Adrenal gland (tissue), 12 donors: ENCODE measurements around the gene GPR65. TPM values are rescaled to one million over a fixed set of nuclear protein-coding genes. Genes with fewer than 3 reads are reported as not detected.

Source experiments
- DNase-seq, 7 donors: peaks; one replicate each; pipeline ENCODE4 v3.0.0-alpha.2; 2019 to 2020
- H3K27ac ChIP-seq, 5 donors: fragments of 200-600 bp; sonication (generic) in 4 of 5; 1 replicate in 3 of 5; 2 replicates in 2 of 5; pipeline versions ENCODE4 v1.5.1 to v1.8.0; 2016 to 2020; ENCODE audit warnings: mild to moderate bottlenecking in 1 of 5
- H3K27me3 ChIP-seq: fragments of 200-600 bp; 2 replicates; pipeline ENCODE4 v1.8.0; 2021
- H3K36me3 ChIP-seq, 2 donors: fragments of 200-600 bp; replicated peaks in 1 of 2; 1 replicate in 1 of 2; 2 replicates in 1 of 2; pipeline versions ENCODE4 v1.5.1 to v1.8.0; 2018 to 2022
- H3K4me1 ChIP-seq, 2 donors: fragments of 200-600 bp; replicated peaks in 1 of 2; 1 replicate in 1 of 2; 2 replicates in 1 of 2; pipeline versions ENCODE4 v1.5.1 to v1.8.0; 2018 to 2021
- H3K4me3 ChIP-seq, 4 donors: fragments of 200-600 bp; sonication (generic) in 3 of 4; one replicate each; pipeline ENCODE4 v1.5.1; 2016 to 2018
- H3K9me3 ChIP-seq, 3 donors: fragments of 200-600 bp; sonication (generic) in 1 of 3; replicated peaks in 1 of 3; 1 replicate in 2 of 3; 2 replicates in 1 of 3; pipeline versions ENCODE4 v1.5.1 to v1.8.0; 2016 to 2021
- POLR2A ChIP-seq, 2 donors: fragments of 450-650 bp; IDR thresholded peaks; one replicate each; pipeline ENCODE4 v1.6.1; 2017; ENCODE audit warnings: antibody characterized with exemption in 2 of 2, mild to moderate bottlenecking in 2 of 2, moderate library complexity in 1 of 2
- WGBS, 4 donors: extraction: QIAGEN DNeasy Blood & Tissue Kit in 2 of 4; methylation state at CpG; one replicate each; pipeline versions ENCODE4 v1.1.5 to v1.1.7; 2013 to 2017; 5-methylcytosine and 5-hydroxymethylcytosine counted together
- intact Hi-C, 2 donors: fragments of 100-400 bp; cut with DNase I; formaldehyde crosslinking; loops; one replicate each; pipeline versions ENCODE4 v1.14.1 to v1.15.0; 2022 to 2023
- polyA plus RNA-seq, 3 donors: library from polyadenylated mRNA; stranded (reverse); fragments of 200-250 nt in 2 of 3; fragments of 350-450 nt in 1 of 3; fragmentation: Illumina TruSeq in 1 of 3; extraction: RNeasy Lipid Tissue Mini Kit (QIAGEN cat#74804) in 1 of 3; gene quantifications; one replicate each; pipeline ENCODE4 v1.2.3, GENCODE V29; 2013 to 2014
- small RNA-seq, 2 donors: library from RNA; depleted of rRNA; stranded (forward); fragments of <200 nt; gene quantifications; one replicate each; pipeline ENCODE3, GENCODE V24; 2016
- total RNA-seq, 9 donors: library from RNA; depleted of rRNA in 4 of 9; stranded (reverse); fragments of >200 nt in 4 of 9; fragments of 120-200 nt in 1 of 9; fragmentation: NEBNext Ultra II Directional in 1 of 9; extraction: Animal tissue kit (Norgen Biotek cat#: 25700) in 1 of 9; gene quantifications; one replicate each; pipeline versions ENCODE4 v1.1.0 to v1.2.4, GENCODE V29; 2013 to 2023
- TF ChIP-seq, protein P1 (sequence below), 6 experiments: fragments of 450-650 bp in 4 of 6; fragments of 200-600 bp in 2 of 6; sonication (generic) in 1 of 6; IDR thresholded peaks; 1 replicate in 5 of 6; 2 replicates in 1 of 6; pipeline versions ENCODE4 v1.5.1 to v1.8.0; 2016 to 2021; ENCODE audit warnings: antibody characterized with exemption in 6 of 6, mild to moderate bottlenecking in 2 of 6, moderate library complexity in 1 of 6
- donor health status: healthy with polysubstance abuse.
- donor health status: Bipolar disorder and iron deficiency.
- donor health status: DM: yes; HTN: yes; CAD: no.
- donor health status: DM: no; HTN: no; CAD: no.
- donor health status: DM: no; HTN: no; CAD: no.
- donor health status: DM: yes; HTN: yes; CAD: no.

Gene GPR65
- total and polyA plus RNA-seq, 12 donors, result 0.18 to 6.1 (median 2.0) TPM

DNA sequence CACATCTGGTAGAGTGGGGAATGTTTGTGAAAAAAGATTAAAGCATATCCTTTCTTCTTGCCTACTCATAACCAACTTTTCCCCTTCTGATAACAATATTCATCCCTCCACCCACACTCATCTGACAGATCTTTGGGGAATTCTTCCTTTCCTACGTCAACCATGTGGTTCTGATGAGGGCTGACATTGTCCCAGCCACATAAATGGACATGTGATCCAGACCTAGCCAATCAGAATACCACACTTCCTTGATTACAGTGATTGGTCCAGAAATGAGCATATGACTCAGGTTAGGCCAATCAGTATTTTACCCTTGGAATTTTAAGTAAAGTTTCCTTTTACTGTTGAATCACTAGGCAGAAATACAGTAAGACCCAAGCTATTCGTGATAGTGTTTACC, 58.9 kb downstream of the GPR65 start:
- Histone ChIP-seq H3K4me1 (no peaks in the 10 kb centered on the region), H3K27me3 (no peaks in the 10 kb centered on the region), H3K9me3 (no peaks in the 10 kb centered on the region), H3K36me3 (no peaks in the 10 kb centered on the region), H3K27ac (no peak overlapping the region), H3K4me3 (no peak overlapping the region)
- intact Hi-C loops, result no loop called here
- WGBS, 4 donors, result 71 to 79% (median 73%) methylated on average over 2 of the region's 2 CpGs
- DNase-seq, result no peak
- no peak for TF ChIP-seq POLR2A (IDR thresholded peaks at IDR 0.05)
- TF ChIP-seq, protein P1, sequence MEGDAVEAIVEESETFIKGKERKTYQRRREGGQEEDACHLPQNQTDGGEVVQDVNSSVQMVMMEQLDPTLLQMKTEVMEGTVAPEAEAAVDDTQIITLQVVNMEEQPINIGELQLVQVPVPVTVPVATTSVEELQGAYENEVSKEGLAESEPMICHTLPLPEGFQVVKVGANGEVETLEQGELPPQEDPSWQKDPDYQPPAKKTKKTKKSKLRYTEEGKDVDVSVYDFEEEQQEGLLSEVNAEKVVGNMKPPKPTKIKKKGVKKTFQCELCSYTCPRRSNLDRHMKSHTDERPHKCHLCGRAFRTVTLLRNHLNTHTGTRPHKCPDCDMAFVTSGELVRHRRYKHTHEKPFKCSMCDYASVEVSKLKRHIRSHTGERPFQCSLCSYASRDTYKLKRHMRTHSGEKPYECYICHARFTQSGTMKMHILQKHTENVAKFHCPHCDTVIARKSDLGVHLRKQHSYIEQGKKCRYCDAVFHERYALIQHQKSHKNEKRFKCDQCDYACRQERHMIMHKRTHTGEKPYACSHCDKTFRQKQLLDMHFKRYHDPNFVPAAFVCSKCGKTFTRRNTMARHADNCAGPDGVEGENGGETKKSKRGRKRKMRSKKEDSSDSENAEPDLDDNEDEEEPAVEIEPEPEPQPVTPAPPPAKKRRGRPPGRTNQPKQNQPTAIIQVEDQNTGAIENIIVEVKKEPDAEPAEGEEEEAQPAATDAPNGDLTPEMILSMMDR (IDR thresholded peaks at IDR 0.05), result no peak

Small RNA genes within 50 kb of the gene (small RNA-seq; reads per million reads assigned to genes)
- gene RNU6-835P, result 0 reads per million in 2 donors

Other genes with a start within 250 kb of the GPR65 start
- gene GALC, start 12.0 kb upstream of the GPR65 start, total RNA-seq, result 100 to 1,000 TPM in 1 of 9 donors, 10 to 100 TPM in 8; 23.4 to 330 (median 39.0) TPM
- 10 to 100 TPM in 2 of 3 donors, 1 to 10 TPM in 1; 8.3 to 60.7 (median 11.9) TPM for gene GALC, start 12.0 kb upstream of the GPR65 start, polyA plus RNA-seq